Renal pelvis (tissue), 12 donors: Measurements from ENCODE around the gene TNFRSF19. TPM values are rescaled to one million over a fixed set of nuclear protein-coding genes. Genes with fewer than 3 reads are reported as not detected.
"Not testable (repeated sequence)": the region's sequence is repeated elsewhere in the genome, so short reads cannot be mapped to it uniquely, and the experiment has no call there.

Source experiments
- DNase-seq: peaks from one replicate; pipeline ENCODE4 v3.0.0-alpha.2; 2013
- long read RNA-seq, 16 experiments: transcript quantifications; one replicate each; lab custom pipeline, GENCODE V29; 2026
- polyA plus RNA-seq, 3 donors: library from polyadenylated mRNA; unstranded; fragments of 120-200 nt; gene quantifications; one replicate each; pipeline ENCODE4 v1.2.1, GENCODE V29; 2013; ENCODE audit not compliant: insufficient read length in 3 of 3

TNFRSF19 gene, protein sequence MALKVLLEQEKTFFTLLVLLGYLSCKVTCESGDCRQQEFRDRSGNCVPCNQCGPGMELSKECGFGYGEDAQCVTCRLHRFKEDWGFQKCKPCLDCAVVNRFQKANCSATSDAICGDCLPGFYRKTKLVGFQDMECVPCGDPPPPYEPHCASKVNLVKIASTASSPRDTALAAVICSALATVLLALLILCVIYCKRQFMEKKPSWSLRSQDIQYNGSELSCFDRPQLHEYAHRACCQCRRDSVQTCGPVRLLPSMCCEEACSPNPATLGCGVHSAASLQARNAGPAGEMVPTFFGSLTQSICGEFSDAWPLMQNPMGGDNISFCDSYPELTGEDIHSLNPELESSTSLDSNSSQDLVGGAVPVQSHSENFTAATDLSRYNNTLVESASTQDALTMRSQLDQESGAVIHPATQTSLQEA
- 10 to 100 TPM; 46.6 to 51.2 (median 46.7) TPM for polyA plus RNA-seq
- long read RNA-seq, donor 1, full-length matches to known transcripts: 2 of 2 reads
- long read RNA-seq, donor 1, partial matches to known transcripts: 0 of 2 reads
- long read RNA-seq, donor 1, other reads (novel, unspliced or antisense): 0 of 2 reads
- long read RNA-seq, donor 2, full-length matches to known transcripts: 8 of 8 reads
- long read RNA-seq, donor 2, partial matches to known transcripts: 0 of 8 reads
- long read RNA-seq, donor 2, other reads (novel, unspliced or antisense): 0 of 8 reads
- long read RNA-seq, donor 3, full-length matches to known transcripts: 4 of 4 reads
- long read RNA-seq, donor 3, partial matches to known transcripts: 0 of 4 reads
- long read RNA-seq, donor 3, other reads (novel, unspliced or antisense): 0 of 4 reads
- long read RNA-seq, donor 4, full-length matches to known transcripts: 3 of 3 reads
- long read RNA-seq, donor 4, partial matches to known transcripts: 0 of 3 reads
- long read RNA-seq, donor 4, other reads (novel, unspliced or antisense): 0 of 3 reads
- long read RNA-seq, donor 5, full-length matches to known transcripts: 3 of 3 reads
- long read RNA-seq, donor 5, partial matches to known transcripts: 0 of 3 reads
- long read RNA-seq, donor 5, other reads (novel, unspliced or antisense): 0 of 3 reads
- long read RNA-seq, donor 6, full-length matches to known transcripts: 8 of 8 reads
- long read RNA-seq, donor 6, partial matches to known transcripts: 0 of 8 reads
- long read RNA-seq, donor 6, other reads (novel, unspliced or antisense): 0 of 8 reads
- long read RNA-seq, donor 7, full-length matches to known transcripts: 8 of 8 reads
- long read RNA-seq, donor 7, partial matches to known transcripts: 0 of 8 reads
- long read RNA-seq, donor 7, other reads (novel, unspliced or antisense): 0 of 8 reads
- long read RNA-seq, donor 8, full-length matches to known transcripts: 1 of 1 reads
- long read RNA-seq, donor 8, partial matches to known transcripts: 0 of 1 reads
- long read RNA-seq, donor 8, other reads (novel, unspliced or antisense): 0 of 1 reads
- long read RNA-seq, donor 9, full-length matches to known transcripts: 11 of 11 reads
- long read RNA-seq, donor 9, partial matches to known transcripts: 0 of 11 reads
- long read RNA-seq, donor 9, other reads (novel, unspliced or antisense): 0 of 11 reads
- long read RNA-seq, donor 10, full-length matches to known transcripts: 7 of 7 reads
- long read RNA-seq, donor 10, partial matches to known transcripts: 0 of 7 reads
- long read RNA-seq, donor 10, other reads (novel, unspliced or antisense): 0 of 7 reads
- long read RNA-seq, donor 11, full-length matches to known transcripts: 6 of 17 reads
- long read RNA-seq, donor 11, partial matches to known transcripts: 11 of 17 reads
- long read RNA-seq, donor 11, other reads (novel, unspliced or antisense): 0 of 17 reads
- long read RNA-seq, donor 12, full-length matches to known transcripts: 16 of 38 reads
- long read RNA-seq, donor 12, partial matches to known transcripts: 22 of 38 reads
- long read RNA-seq, donor 12, other reads (novel, unspliced or antisense): 0 of 38 reads
- long read RNA-seq, donor 13, full-length matches to known transcripts: 5 of 5 reads
- long read RNA-seq, donor 13, partial matches to known transcripts: 0 of 5 reads
- long read RNA-seq, donor 13, other reads (novel, unspliced or antisense): 0 of 5 reads
- long read RNA-seq, donor 14: 0 reads
- long read RNA-seq, donor 15, full-length matches to known transcripts: 3 of 3 reads
- long read RNA-seq, donor 15, partial matches to known transcripts: 0 of 3 reads
- long read RNA-seq, donor 15, other reads (novel, unspliced or antisense): 0 of 3 reads
- long read RNA-seq, donor 16, full-length matches to known transcripts: 10 of 10 reads
- long read RNA-seq, donor 16, partial matches to known transcripts: 0 of 10 reads
- long read RNA-seq, donor 16, other reads (novel, unspliced or antisense): 0 of 10 reads

DNA sequence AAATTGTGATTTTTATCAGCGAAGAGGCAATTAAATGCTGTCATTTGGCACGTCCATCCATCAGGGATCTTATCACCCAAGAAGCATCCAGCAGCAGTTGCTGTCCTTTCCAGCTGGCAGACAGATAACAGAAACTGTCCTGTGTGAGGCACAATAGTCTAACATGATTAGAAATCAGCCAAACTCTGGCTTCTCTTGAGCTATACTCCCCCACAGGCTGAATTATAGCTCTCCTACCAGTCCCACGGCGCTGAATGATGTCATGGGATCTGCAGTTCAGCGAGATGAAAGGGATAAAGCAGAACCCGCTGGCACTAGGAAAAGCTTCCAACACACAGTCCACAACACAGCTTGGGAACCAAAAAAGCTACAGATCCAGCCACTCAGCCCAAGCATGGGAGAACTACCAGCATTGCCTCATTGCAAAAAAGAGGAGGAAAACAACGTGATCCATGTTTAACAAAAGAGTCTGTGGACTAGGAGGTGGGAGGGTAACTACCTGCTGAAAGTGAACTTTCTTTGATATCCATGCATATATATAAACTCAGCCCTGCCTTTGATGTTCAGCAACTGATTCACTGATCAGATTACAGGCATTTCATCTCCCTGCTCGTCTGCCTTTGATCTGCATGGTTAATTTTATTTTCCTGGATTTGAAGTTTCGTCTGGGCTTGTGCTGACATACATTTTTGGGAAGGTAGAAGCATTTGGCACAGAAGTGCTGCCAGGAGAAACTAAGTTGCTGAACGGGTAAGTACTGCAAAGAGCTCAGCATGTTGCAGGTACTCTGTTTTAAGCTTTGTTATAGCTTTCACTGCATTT is at the start of gene TNFRSF19:
Gene TNFRSF19 (plus strand): TSS at position 314 of the 822 bp plus-strand sequence. CDS start 19,772 bp downstream, outside the sequence.
- DNase-seq: peak; percentile 91

DNA sequence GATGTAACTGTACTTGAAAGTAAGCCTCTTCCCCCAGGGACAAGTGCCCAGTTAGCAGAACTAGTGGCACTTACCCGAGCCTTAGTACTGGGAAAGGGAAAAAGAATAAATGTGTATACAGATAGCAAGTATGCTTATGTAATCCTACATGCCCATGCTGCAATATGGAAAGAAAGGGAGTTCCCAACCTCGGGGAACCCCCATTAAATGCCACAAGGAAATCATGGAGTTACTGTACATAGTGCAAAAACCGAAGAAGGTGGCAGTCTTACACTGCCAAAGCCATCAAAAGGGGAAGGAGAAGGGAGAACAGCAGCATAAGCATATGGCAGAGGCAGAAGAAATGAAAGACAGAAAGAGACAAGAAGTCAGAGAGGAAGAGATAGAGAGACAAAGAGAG is 40.3 kb upstream of the TNFRSF19 start:
- not testable (repeated sequence) for DNase-seq

DNA sequence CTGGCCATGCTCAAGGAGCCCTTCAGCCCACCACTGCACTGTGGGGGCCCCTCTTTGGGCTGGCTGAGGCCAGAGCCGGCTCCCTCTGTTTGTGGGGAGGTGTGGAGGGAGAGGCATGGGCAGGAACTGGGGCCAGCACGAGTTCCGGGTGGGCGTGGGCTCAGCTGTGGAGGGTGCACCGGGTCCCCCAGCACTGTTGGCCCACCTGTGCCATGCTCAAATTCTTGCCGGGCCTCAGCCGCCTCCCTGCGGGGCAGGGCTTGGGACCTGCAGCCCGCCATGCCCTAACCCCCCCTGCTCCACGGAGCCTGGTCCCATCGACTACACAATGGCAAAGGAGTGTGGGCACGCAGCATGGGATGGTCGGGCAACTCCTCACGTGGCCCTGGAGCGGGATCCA is 38.8 kb upstream of the TNFRSF19 start:
- DNase-seq: no peak

DNA sequence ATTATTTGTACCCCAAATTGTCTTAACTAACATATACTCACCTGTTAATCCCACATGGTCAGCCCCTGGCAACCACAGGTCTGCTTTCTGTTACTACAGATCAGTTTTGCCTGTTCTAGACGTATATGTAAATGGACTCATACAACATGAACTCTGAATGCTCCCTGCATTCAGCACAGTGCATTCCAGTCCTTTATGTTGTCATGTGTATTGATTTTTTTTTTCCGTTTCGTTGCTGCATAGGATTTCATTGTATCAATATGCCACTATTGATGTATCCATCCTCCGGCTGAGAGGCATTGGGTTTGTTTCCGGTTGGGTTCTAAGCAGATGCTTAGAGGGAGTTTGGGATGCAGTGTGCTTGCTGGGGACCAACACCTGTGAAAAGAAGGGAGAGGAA is 36.1 kb upstream of the TNFRSF19 start:
- no peak for DNase-seq

DNA sequence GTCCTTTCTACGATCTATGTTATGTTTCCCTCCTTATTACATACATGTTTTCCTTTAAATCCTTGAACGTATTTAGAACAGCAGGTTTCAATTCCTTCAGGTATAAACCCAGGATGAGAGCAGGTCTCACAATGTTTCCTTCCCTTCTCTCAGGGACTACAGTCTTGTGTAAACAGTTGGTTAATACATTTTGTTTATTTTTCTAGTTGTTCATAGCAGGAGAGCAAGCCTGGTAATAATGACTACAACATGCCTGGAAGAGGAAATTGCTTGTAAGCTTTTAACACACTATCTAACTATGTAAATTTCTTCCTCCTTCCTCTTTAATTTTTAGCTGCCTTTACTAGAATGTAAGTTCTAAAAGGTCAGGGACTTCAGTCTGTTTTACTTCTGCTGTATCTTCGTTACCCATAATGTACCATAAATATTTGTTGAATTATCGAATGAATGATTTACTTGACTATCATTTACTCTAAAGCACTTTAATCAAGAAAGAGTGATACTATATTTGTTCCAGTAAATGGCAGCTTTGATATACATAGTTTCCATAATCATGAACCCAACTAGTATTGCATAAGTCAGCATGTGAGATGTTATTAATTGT is 28.9 kb upstream of the TNFRSF19 start:
- no peak for DNase-seq

DNA sequence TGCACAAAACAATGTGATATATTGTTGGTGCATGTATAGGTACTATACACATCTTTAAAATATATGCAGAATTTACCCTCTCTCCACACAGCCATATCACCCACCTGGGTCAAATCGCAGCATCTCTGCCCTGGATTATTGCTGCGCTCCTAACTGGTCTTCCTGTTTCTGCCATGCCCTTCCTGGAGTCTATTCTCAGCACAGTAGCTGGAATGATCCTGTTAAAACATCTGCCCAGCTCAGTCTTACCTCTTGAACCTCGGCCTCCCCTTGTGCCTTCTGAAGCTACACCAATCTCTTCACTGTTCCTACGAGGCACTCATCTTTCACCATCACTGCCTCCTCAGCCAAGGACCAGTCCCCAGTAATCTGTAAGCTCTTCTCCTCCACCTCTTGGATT is 25.5 kb upstream of the TNFRSF19 start:
- DNase-seq: no peak

DNA sequence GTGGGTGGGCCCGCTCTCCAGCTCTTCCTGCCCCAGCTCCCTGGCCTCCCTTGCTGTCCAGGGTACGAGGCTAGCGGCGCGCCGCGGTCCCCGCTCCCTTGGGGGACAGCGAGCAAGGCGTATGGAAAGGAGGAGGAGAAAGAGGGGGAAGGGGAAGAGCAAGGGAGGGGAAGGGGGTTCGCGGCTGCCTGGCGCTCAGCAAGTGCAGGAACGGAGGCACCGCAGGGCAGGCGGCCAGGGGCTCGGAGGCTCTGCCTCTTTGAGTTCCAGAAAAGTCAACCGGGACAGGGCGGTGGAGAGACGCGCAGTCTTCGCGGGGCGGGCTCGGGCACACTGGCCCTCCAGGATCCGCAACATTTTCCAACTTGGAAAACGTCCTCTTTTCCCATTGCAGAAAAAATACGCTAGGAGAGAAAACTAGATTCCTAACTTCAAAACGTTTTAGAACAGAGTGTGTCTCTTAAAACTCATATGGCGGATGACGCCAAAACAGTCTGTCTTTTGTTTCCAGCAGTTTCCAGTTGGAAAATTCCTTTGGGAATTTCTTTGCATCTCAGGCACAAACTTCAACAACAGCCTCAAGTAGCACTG is 23.1 kb upstream of the TNFRSF19 start:
- DNase-seq: peak; percentile 28

DNA sequence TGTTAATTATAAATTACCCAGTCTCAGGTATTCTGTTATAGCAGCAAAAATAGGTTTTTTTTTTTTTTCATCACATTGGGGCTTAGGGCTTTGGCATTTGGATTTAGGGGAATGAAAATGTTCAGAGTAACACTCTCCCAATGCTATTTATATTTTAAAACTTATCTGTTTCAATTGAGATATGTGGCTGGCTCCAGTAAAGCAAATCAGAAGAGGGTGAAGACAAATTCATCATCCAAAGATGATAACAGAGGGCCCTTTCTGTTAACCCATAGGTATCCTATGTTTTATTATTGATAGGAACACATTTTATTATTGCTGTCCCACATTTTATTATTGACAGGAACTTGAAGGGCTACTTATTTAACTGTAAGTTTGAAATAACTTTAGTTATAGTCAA is 20.5 kb upstream of the TNFRSF19 start:
- DNase-seq: no peak

DNA sequence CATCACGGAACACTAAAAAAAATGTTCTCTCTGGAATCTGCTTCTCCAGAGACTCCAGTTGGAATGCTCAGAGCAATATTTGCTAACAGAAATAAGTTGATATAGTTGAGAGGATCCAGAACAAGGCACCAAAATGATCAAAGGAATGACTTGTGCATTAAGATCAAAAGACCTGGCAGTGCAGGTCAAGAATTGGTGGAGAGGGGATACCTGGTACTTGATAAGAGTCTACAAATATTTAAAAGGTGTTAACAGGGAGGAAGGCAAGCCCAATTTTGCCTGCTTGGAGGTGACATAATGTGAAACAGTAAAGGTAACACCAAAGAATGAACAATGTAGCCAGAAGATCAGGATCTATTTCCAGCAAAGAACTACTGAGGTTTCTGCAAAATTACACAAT is 20.0 kb upstream of the TNFRSF19 start:
- DNase-seq: no peak

DNA sequence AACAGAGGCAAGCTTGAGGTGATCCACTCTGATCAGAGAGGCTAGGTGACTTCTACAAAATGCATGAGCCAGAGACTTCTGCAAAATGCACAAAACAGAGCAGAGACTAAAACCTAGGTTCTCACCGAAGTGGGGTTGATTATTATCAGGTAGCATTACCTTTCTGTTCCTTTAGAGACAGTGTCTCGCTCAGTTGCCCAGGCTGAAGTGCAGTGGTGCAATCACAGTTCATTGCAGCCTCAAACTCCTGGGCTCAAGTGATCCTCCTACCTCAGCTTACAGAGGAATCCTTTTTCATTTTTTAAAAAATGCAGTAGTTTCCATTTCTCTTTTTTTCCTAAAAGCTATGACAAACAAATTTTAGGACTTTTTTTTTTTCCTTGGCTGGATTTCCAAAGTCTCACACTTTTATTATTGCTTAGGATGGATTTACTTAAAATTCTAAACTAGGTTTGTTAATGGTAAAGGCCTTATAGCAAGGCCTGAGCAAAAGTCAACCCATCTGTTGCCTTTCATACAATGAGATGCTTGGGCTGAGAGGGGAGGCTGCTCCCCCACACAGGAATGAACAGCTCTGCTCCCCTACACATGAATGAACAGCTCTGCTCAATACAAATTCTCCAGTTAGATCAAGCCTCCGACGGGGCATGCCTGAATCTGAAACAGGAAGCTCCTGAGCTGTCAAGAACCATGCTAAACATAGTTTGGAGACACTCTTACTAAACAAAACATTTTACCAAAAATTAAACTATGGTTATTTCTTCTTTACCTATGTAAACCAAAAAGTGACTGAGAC is 18.8 kb upstream of the TNFRSF19 start:
- no peak for DNase-seq

DNA sequence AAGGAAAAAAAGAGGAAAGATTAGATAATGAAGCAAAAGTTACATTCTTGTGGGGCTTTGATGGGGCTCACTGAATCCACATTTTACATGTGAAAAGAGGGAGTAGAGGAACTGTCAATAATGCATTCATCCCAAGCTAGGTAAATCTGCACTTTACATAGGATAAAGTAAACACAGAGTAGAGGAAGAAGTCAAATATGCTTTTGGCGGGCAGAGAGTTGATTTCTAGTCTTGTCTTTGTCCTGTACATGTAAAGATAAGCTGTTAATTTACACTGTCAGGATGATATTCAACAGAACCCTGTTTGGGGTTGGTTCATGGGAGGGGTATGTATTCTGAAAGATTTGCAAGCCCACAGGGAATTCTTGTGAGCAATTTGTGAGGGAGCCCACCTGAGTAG is 18.0 kb upstream of the TNFRSF19 start:
- DNase-seq: no peak

DNA sequence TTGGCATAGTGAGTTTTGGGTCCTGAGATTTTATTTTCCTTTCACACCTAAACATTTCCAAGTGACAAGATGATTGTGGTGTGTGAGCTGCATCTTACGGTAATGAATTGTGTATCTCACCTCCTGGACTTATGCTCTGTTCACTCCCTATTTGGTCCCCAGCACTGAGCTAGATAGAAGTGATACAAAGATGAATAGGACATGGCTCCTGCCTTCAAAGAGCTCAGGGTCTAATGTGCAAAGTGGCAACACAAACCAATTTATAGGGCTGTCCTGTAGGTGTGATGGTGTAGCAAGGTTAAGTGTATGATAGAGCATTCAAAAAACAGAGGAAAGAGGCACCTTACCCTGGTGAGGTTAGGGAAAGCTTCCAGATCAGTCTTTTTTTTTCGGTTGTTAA is 17.6 kb upstream of the TNFRSF19 start:
- DNase-seq: no peak

DNA sequence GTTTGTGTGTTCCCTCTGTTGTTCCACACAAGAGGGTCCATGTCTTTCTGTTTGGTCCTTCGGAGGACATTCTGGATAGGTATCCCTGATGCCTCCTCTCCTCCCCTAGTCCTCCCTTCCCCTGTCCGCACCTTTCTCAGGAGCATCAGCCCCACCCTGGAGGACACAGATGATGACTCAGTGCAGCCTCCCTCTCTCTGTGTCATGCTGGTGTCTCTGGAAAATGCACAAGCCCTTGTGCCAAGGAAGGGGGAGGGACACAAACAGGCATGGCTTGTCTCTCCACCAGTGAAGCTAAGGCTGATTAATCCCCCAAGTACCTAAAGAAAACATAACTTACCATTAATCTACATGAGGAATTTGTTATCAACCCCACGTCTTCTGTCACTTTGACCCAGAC is 16.2 kb upstream of the TNFRSF19 start:
- no peak for DNase-seq

DNA sequence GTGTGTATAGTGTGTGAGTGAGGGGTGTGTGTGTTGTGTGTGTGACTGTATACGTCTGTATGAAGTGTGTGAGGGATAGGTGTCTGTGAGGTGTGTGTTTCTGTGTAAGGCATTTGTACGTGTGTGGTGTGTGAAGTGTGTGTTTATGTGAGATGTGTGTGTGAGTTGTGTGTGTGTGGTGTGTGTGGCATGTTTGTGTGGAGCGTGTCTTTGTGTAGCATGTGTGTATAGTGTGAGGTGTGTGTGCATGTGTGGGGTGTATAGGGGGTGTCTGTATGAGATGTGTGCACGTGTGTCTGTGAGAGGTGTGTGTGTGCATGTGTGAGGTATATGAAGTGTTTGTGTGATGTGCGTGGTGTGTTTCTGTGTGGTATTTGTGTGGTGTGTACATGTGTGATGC is 13.2 kb upstream of the TNFRSF19 start:
- DNase-seq: no peak

DNA sequence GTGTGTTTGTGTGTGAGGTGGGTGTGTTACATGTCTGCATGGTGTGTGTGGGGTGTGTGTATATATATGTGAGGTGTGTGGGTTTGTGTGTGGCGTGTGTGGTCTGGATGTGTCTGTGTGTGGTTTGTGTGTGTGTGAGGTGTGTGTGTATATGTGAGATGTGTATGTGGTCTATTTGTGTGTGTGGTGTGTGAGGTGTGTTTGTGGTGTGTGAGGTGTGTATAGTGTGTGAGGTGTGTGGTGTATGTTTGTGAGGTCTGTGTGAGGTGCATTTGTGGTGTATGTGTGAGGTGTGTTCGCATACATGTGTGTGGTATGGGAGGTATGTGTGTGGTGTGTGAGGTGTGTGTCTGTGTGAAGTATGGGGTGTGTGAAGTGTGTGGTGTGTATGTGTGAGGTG is 12.5 kb upstream of the TNFRSF19 start:
- DNase-seq: no peak

DNA sequence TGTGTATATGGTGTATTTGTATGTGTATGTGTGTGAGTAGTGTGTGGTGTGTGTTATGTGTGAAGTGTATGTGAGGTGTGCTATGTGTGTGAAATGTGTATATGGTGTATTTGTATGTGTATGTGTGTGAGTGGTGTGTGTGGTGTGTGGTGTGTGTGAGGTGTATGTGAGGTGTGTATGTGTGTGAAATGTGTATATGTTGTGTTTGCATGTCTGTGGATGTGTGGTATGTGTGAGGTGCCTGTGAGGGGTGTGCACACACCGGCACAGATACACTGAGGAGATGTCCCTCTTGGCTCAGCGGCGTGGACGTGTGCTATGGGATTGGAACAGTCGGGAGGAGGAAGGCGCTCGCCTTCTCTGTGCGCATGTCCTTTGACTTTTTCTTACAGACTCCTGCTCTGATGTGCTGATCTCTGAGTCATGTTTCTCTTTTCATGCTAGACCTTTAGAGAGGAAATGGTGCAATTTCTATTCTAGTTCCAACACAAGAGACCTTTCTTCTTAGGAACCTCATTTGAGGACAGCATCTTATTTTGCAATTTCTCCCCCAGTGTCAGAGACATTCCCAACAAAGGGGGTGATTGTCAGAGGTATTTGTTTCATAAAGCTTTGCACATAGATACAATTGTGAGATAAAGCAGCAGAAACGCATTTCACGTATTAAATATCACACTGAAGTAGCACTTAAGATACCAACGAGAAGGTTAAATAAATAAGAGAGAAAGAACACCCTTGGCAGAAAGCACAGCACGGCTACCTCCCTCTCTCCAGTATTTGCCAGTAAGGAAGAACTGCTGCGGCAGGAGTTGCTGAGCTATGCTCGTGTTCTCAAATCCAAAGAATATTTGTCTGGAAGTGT is 11.3 kb upstream of the TNFRSF19 start:
- no peak for DNase-seq
